ENCODE data around the gene PRKX.

DNA sequence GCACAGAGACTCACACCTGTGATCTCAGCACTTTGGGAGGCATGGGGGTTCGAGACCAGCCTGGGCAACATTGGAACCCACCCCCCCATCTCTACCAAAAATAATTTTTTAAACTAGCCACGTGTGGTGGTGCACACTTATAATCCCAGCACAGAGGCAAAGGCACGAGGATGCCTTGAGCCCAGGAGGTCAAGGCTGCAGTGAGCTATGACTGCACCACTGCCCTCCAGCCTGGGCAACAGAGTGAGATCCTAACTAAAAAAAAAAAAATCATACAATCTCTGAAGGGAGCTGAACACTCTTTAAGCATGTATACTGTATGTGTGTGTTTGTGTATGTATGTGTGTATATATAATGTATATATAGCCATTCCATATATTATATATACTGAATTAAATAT, 2.5 kb upstream of the PRKX start:
- TF ChIP-seq, protein P1, sequence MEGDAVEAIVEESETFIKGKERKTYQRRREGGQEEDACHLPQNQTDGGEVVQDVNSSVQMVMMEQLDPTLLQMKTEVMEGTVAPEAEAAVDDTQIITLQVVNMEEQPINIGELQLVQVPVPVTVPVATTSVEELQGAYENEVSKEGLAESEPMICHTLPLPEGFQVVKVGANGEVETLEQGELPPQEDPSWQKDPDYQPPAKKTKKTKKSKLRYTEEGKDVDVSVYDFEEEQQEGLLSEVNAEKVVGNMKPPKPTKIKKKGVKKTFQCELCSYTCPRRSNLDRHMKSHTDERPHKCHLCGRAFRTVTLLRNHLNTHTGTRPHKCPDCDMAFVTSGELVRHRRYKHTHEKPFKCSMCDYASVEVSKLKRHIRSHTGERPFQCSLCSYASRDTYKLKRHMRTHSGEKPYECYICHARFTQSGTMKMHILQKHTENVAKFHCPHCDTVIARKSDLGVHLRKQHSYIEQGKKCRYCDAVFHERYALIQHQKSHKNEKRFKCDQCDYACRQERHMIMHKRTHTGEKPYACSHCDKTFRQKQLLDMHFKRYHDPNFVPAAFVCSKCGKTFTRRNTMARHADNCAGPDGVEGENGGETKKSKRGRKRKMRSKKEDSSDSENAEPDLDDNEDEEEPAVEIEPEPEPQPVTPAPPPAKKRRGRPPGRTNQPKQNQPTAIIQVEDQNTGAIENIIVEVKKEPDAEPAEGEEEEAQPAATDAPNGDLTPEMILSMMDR (IDR thresholded peaks at IDR 0.05), result no peak
- TF ChIP-seq, protein P2, sequence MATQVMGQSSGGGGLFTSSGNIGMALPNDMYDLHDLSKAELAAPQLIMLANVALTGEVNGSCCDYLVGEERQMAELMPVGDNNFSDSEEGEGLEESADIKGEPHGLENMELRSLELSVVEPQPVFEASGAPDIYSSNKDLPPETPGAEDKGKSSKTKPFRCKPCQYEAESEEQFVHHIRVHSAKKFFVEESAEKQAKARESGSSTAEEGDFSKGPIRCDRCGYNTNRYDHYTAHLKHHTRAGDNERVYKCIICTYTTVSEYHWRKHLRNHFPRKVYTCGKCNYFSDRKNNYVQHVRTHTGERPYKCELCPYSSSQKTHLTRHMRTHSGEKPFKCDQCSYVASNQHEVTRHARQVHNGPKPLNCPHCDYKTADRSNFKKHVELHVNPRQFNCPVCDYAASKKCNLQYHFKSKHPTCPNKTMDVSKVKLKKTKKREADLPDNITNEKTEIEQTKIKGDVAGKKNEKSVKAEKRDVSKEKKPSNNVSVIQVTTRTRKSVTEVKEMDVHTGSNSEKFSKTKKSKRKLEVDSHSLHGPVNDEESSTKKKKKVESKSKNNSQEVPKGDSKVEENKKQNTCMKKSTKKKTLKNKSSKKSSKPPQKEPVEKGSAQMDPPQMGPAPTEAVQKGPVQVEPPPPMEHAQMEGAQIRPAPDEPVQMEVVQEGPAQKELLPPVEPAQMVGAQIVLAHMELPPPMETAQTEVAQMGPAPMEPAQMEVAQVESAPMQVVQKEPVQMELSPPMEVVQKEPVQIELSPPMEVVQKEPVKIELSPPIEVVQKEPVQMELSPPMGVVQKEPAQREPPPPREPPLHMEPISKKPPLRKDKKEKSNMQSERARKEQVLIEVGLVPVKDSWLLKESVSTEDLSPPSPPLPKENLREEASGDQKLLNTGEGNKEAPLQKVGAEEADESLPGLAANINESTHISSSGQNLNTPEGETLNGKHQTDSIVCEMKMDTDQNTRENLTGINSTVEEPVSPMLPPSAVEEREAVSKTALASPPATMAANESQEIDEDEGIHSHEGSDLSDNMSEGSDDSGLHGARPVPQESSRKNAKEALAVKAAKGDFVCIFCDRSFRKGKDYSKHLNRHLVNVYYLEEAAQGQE (IDR thresholded peaks at IDR 0.05; ENCODE audit: insufficient read depth in 1 of 2, low read depth in 2 of 2, low read length in 1 of 2), result no peak
- TF ChIP-seq POLR2AphosphoS5 (IDR thresholded peaks at IDR 0.05; ENCODE audit: low read depth, low read length) (no peak), TCF7L2 (IDR thresholded peaks at IDR 0.05; ENCODE audit: low read depth, low read length) (no peak)
